BLaER1 (cell line): Measurements from ENCODE around the gene GJC3.
A peak's percentile ranks its signal among the peaks of the same experiment; 100 is the strongest.

ENCODE experiments used
- H3K27ac ChIP-seq: shearing (Covaris generic); formaldehyde crosslinking; 2 replicates; pipeline ENCODE4 v1.8.1; 2022
- H3K27me3 ChIP-seq: shearing (Covaris generic); formaldehyde crosslinking; 2 replicates; pipeline ENCODE4 v1.8.1; 2022
- H3K36me3 ChIP-seq: shearing (Covaris generic); formaldehyde crosslinking; 2 replicates; pipeline ENCODE4 v1.8.1; 2022
- H3K4me1 ChIP-seq: shearing (Covaris generic); formaldehyde crosslinking; 2 replicates; pipeline ENCODE4 v1.8.1; 2022
- H3K4me2 ChIP-seq: shearing (Covaris generic); formaldehyde crosslinking; 2 replicates; pipeline ENCODE4 v1.8.1; 2022
- H3K4me3 ChIP-seq: shearing (Covaris generic); formaldehyde crosslinking; 2 replicates; pipeline ENCODE4 v1.8.1; 2022
- H3K9ac ChIP-seq: shearing (Covaris generic); formaldehyde crosslinking; 2 replicates; pipeline ENCODE4 v1.8.1; 2022
- H3K9me3 ChIP-seq: shearing (Covaris generic); formaldehyde crosslinking; 2 replicates; pipeline ENCODE4 v1.8.1; 2022
- H4K20me1 ChIP-seq: shearing (Covaris generic); formaldehyde crosslinking; 2 replicates; pipeline ENCODE4 v1.8.1; 2022
- Cebpa-rat ChIP-seq: shearing (Covaris generic); IDR thresholded peaks from 2 replicates; pipeline ENCODE4 v1.8.1; 2022

The GJC3 gene

GRCh38 chr7:99929730-99930053 is 272 bp upstream of the GJC3 start:
- TF ChIP-seq Cebpa-rat = no peak
- H3K4me2 ChIP-seq = peak overlapping the region; percentile 70
- no peak overlapping the region for H3K4me3 ChIP-seq
- H3K4me1 ChIP-seq = peaks cover 14% of the 10 kb centered on the region
- H3K27ac ChIP-seq = no peak overlapping the region
- H4K20me1 ChIP-seq = no peaks in the 10 kb centered on the region
- H3K9me3 ChIP-seq = no peaks in the 10 kb centered on the region
- H3K27me3 ChIP-seq = peaks cover 16% of the 10 kb centered on the region; the same call in 1 of the 2 replicates
- H3K36me3 ChIP-seq = no peaks in the 10 kb centered on the region
- H3K9ac ChIP-seq = no peak overlapping the region

- Histone ChIP-seq H3K36me3 (no peaks in the 10 kb centered on the region), H3K4me1 (peaks cover 14% of the 10 kb centered on the region), H4K20me1 (no peaks in the 10 kb centered on the region), H3K4me2 (no peak overlapping the region), H3K9me3 (no peaks in the 10 kb centered on the region), H3K9ac (no peak overlapping the region), H3K27me3 (peaks cover 16% of the 10 kb centered on the region; the same call in 1 of the 2 replicates), H3K27ac (no peak overlapping the region), H3K4me3 (no peak overlapping the region)
- no peak for TF ChIP-seq Cebpa-rat
Observed at GRCh38 chr7:99928188-99928587, 1.2 kb downstream of the GJC3 start.

- H3K4me1 ChIP-seq = peaks cover 14% of the 10 kb centered on the region
- H3K27me3 ChIP-seq = peaks cover 16% of the 10 kb centered on the region; the same call in 1 of the 2 replicates
- H3K4me3 ChIP-seq = no peak overlapping the region
- no peak for TF ChIP-seq Cebpa-rat
- no peak overlapping the region for H3K4me2 ChIP-seq
- no peak overlapping the region for H3K27ac ChIP-seq
- no peak overlapping the region for H3K9ac ChIP-seq
- no peaks in the 10 kb centered on the region for H3K36me3 ChIP-seq
- H3K9me3 ChIP-seq = no peaks in the 10 kb centered on the region
- no peaks in the 10 kb centered on the region for H4K20me1 ChIP-seq
Observed at GRCh38 chr7:99927536-99927935, 1.9 kb downstream of the GJC3 start.

GRCh38 chr7:99926321-99926720 is 3.1 kb downstream of the GJC3 start:
- Histone ChIP-seq H3K9ac (no peak overlapping the region), H3K36me3 (peaks cover 3% of the 10 kb centered on the region; the same call in 1 of the 2 replicates), H4K20me1 (no peaks in the 10 kb centered on the region), H3K4me2 (no peak overlapping the region), H3K27me3 (peaks cover 16% of the 10 kb centered on the region; the same call in 1 of the 2 replicates), H3K4me3 (no peak overlapping the region), H3K9me3 (no peaks in the 10 kb centered on the region), H3K27ac (no peak overlapping the region), H3K4me1 (peaks cover 14% of the 10 kb centered on the region)
- no peak for TF ChIP-seq Cebpa-rat

- Histone ChIP-seq H3K4me3 (no peak overlapping the region), H3K36me3 (peaks cover 7% of the 10 kb centered on the region; the same call in 1 of the 2 replicates), H3K9ac (no peak overlapping the region), H3K9me3 (no peaks in the 10 kb centered on the region), H3K4me2 (no peak overlapping the region), H4K20me1 (peaks cover 9% of the 10 kb centered on the region; the same call in 1 of the 2 replicates), H3K4me1 (peaks cover 13% of the 10 kb centered on the region), H3K27me3 (peaks cover 7% of the 10 kb centered on the region; the same call in 1 of the 2 replicates), H3K27ac (no peak overlapping the region)
- no peak for TF ChIP-seq Cebpa-rat
Observed at GRCh38 chr7:99923200-99923599, 6.2 kb downstream of the GJC3 start.

- Histone ChIP-seq H3K27ac (peak overlapping the region; percentile 92), H3K9me3 (no peaks in the 10 kb centered on the region), H3K27me3 (no peaks in the 10 kb centered on the region), H3K36me3 (peaks cover 35% of the 10 kb centered on the region), H3K4me2 (peak overlapping the region; percentile 80), H3K4me3 (peak overlapping the region; percentile 93), H3K9ac (peak overlapping the region; percentile 95), H3K4me1 (peaks cover 34% of the 10 kb centered on the region), H4K20me1 (peaks cover 39% of the 10 kb centered on the region)
- TF ChIP-seq Cebpa-rat = no peak
Observed at GRCh38 chr7:99920149-99920548, 9.3 kb downstream of the GJC3 start.

- H3K9ac ChIP-seq = peak overlapping the region; percentile 95
- H4K20me1 ChIP-seq = peaks cover 43% of the 10 kb centered on the region
- no peak for TF ChIP-seq Cebpa-rat
- peaks cover 34% of the 10 kb centered on the region for H3K4me1 ChIP-seq
- H3K9me3 ChIP-seq = no peaks in the 10 kb centered on the region
- H3K4me2 ChIP-seq = peak overlapping the region; percentile 80
- H3K4me3 ChIP-seq = peak overlapping the region; percentile 93
- H3K36me3 ChIP-seq = peaks cover 39% of the 10 kb centered on the region
- H3K27ac ChIP-seq = peak overlapping the region; percentile 92
- no peaks in the 10 kb centered on the region for H3K27me3 ChIP-seq
Observed at GRCh38 chr7:99919814-99920112, 9.7 kb downstream of the GJC3 start.

- Histone ChIP-seq H3K4me1 (peaks cover 38% of the 10 kb centered on the region), H3K27me3 (no peaks in the 10 kb centered on the region), H3K9me3 (no peaks in the 10 kb centered on the region), H3K36me3 (peaks cover 41% of the 10 kb centered on the region), H3K27ac (peak within 1 kb of the TSS; percentile 92), H3K4me2 (peak within 1 kb of the TSS; percentile 80), H4K20me1 (peaks cover 49% of the 10 kb centered on the region), H3K9ac (peak within 1 kb of the TSS; percentile 95), H3K4me3 (peak within 1 kb of the TSS; percentile 93)
- TF ChIP-seq Cebpa-rat = no peak
Observed at GRCh38 chr7:99918959-99919813, 10.2 kb downstream of the GJC3 start, which contains the start of gene TRIM4. Gene TRIM4, minus strand, starts transcription at chr7:99919530. Its CDS starts 129 bp downstream, at chr7:99919401.

GRCh38 chr7:99910976-99911375 is 18.4 kb downstream of the GJC3 start:
- Histone ChIP-seq H4K20me1 (peaks cover 71% of the 10 kb centered on the region), H3K4me1 (peaks cover 23% of the 10 kb centered on the region), H3K4me2 (peak overlapping the region; percentile 44), H3K27me3 (no peaks in the 10 kb centered on the region), H3K36me3 (peaks cover 65% of the 10 kb centered on the region), H3K9me3 (no peaks in the 10 kb centered on the region), H3K27ac (no peak overlapping the region), H3K9ac (0 out of 2 replicates have a peak overlapping the region, but pooled peaks have one; percentile 8), H3K4me3 (no peak overlapping the region)
- no peak for TF ChIP-seq Cebpa-rat

- Histone ChIP-seq H3K4me2 (no peak overlapping the region), H3K9ac (no peak overlapping the region), H3K4me3 (no peak overlapping the region), H3K9me3 (peaks cover 9% of the 10 kb centered on the region), H4K20me1 (no peaks in the 10 kb centered on the region), H3K36me3 (peaks cover 96% of the 10 kb centered on the region), H3K27ac (no peak overlapping the region), H3K4me1 (no peaks in the 10 kb centered on the region), H3K27me3 (no peaks in the 10 kb centered on the region)
- no peak for TF ChIP-seq Cebpa-rat
Observed at GRCh38 chr7:99901581-99901980, 27.8 kb downstream of the GJC3 start.
